DND-41 (cell line): Measurements from ENCODE around the gene RNF144B.
"Not testable (repeated sequence)": the region's sequence is repeated elsewhere in the genome, so short reads cannot be mapped to it uniquely, and the experiment has no call there.

Source experiments
- ATAC-seq: fragments of 200-7000 bp; cut with Tn5 transposase; 3 replicates; pipeline ENCODE4 v1.9.1; 2021; ENCODE audit warnings: low read depth; ENCODE audit not compliant: insufficient read depth
- DNase-seq: peaks from one replicate; pipeline ENCODE4 v3.0.0-alpha.2; 2020
- H2AFZ ChIP-seq: 2 replicates; pipeline ENCODE4 v1.6.0; 2012; ENCODE audit warnings: low read depth, low read length
- H3K27ac ChIP-seq: 2 replicates; pipeline ENCODE4 v1.5.1; 2012; ENCODE audit warnings: low read length, inconsistent platforms
- H3K27me3 ChIP-seq: fragments of 200-600 bp; sonication (generic); 2 replicates; pipeline ENCODE4 v1.6.0; 2012; ENCODE audit warnings: low read length, mild to moderate bottlenecking, inconsistent platforms; ENCODE audit not compliant: insufficient read depth, poor library complexity
- H3K36me3 ChIP-seq: 2 replicates; pipeline ENCODE4 v1.5.1; 2012; ENCODE audit warnings: low read length, inconsistent platforms; ENCODE audit not compliant: insufficient read depth
- H3K4me1 ChIP-seq: 2 replicates; pipeline ENCODE4 v1.5.1; 2012; ENCODE audit warnings: mild to moderate bottlenecking, low read length; ENCODE audit not compliant: insufficient read depth
- H3K4me2 ChIP-seq: 2 replicates; pipeline ENCODE4 v1.6.0; 2012; ENCODE audit warnings: mild to moderate bottlenecking, moderate library complexity, low read length, inconsistent platforms; ENCODE audit not compliant: insufficient read depth
- H3K4me3 ChIP-seq, 2 experiments: fragments of 200-600 bp in 1 of 2; shearing (Covaris generic) in 1 of 2; 2 replicates each; pipeline ENCODE4 v1.5.1; 2012 to 2016; ENCODE audit warnings: inconsistent platforms in 2 of 2, low read length in 2 of 2, mild to moderate bottlenecking in 2 of 2, low read depth in 1 of 2, moderate library complexity in 1 of 2
- H3K79me2 ChIP-seq: 2 replicates; pipeline ENCODE4 v1.6.0; 2012; ENCODE audit warnings: low read length, inconsistent platforms; ENCODE audit not compliant: insufficient read depth
- H3K9ac ChIP-seq: 2 replicates; pipeline ENCODE4 v1.6.0; 2012; ENCODE audit warnings: low read depth, mild to moderate bottlenecking, inconsistent platforms, low read length, moderate library complexity
- H3K9me3 ChIP-seq: 2 replicates; pipeline ENCODE4 v1.5.1; 2012; ENCODE audit warnings: low read length, moderate library complexity, mild to moderate bottlenecking, inconsistent platforms; ENCODE audit not compliant: insufficient read depth, severe bottlenecking
- H4K20me1 ChIP-seq: 2 replicates; pipeline ENCODE4 v1.6.0; 2012; ENCODE audit warnings: low read length; ENCODE audit not compliant: insufficient read depth
- EZH2 ChIP-seq: IDR thresholded peaks from 3 replicates; pipeline ENCODE4 v1.6.1; 2012; ENCODE audit warnings: borderline replicate concordance, low read depth, mild to moderate bottlenecking, moderate library complexity, low read length, inconsistent platforms; ENCODE audit not compliant: severe bottlenecking
- TF ChIP-seq, protein P1 (sequence below): IDR thresholded peaks from 2 replicates; pipeline ENCODE4 v1.5.1; 2012; ENCODE audit warnings: borderline replicate concordance, low read length, moderate library complexity, mild to moderate bottlenecking; ENCODE audit not compliant: poor library complexity, severe bottlenecking; ENCODE audit errors: extremely low read depth

RNF144B gene

DNA sequence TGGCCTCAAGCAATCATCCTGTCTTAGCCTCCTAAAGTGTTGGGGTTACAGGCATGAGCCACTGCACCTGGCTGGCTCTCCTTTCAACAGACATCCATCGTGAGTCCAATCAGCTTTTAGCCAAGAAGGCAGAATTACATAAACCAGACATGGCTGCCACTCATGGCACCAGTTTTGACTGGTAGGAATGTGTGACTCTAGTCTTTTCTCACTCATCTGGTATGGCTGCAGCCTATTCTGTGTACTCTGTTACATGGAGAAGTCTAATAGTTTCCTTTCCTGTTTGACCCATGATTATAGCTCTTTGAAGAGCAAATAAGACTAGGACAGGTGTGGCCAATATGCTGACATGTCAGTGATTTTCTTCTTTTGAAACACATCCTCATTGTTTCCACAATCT is 27.0 kb upstream of the RNF144B start:
- ATAC-seq: no peak
- no peaks in the 10 kb centered on the region for H3K4me1 ChIP-seq
- no peak for DNase-seq
- H3K79me2 ChIP-seq: no peaks in the 10 kb centered on the region
- no peaks in the 10 kb centered on the region for H3K27me3 ChIP-seq
- H3K4me2 ChIP-seq: no peak overlapping the region
- no peaks in the 10 kb centered on the region for H3K36me3 ChIP-seq
- no peaks in the 10 kb centered on the region for H4K20me1 ChIP-seq
- H3K9ac ChIP-seq: no peak overlapping the region
- no peak overlapping the region for H3K4me3 ChIP-seq
- TF ChIP-seq, protein P1, sequence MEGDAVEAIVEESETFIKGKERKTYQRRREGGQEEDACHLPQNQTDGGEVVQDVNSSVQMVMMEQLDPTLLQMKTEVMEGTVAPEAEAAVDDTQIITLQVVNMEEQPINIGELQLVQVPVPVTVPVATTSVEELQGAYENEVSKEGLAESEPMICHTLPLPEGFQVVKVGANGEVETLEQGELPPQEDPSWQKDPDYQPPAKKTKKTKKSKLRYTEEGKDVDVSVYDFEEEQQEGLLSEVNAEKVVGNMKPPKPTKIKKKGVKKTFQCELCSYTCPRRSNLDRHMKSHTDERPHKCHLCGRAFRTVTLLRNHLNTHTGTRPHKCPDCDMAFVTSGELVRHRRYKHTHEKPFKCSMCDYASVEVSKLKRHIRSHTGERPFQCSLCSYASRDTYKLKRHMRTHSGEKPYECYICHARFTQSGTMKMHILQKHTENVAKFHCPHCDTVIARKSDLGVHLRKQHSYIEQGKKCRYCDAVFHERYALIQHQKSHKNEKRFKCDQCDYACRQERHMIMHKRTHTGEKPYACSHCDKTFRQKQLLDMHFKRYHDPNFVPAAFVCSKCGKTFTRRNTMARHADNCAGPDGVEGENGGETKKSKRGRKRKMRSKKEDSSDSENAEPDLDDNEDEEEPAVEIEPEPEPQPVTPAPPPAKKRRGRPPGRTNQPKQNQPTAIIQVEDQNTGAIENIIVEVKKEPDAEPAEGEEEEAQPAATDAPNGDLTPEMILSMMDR: no peak
- no peak for TF ChIP-seq EZH2
- H2AFZ ChIP-seq: no peak overlapping the region
- no peak overlapping the region for H3K27ac ChIP-seq
- H3K9me3 ChIP-seq: no peaks in the 10 kb centered on the region

DNA sequence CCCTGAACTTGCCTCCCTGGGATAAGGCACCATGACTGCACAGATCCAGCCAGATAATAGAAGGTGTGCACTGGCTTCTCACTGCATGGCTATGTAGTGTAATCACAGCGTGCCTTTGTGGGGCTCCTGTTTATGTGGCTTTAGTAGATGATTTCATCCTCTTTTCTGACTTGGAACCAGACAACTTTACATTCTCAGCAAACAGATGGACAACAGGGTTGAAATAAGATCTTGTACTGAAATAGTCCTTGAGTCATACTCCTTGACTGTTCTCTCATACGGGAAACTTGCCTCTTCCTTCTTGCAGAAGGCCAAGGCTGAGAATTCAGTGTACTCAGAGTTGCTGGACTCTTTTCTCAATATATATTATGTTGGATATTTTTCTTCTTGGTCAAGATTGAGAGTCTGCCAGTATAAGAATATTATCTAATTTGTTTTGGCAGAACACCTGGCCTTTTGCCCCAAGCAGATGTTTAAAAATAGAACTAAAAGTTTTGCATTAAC is 25.0 kb upstream of the RNF144B start:
- H3K27ac ChIP-seq: no peak overlapping the region
- H3K79me2 ChIP-seq: no peaks in the 10 kb centered on the region
- H3K4me3 ChIP-seq: no peak overlapping the region
- no peak overlapping the region for H2AFZ ChIP-seq
- H3K9me3 ChIP-seq: no peaks in the 10 kb centered on the region
- no peaks in the 10 kb centered on the region for H3K4me1 ChIP-seq
- no peak overlapping the region for H3K4me2 ChIP-seq
- DNase-seq (no peak), ATAC-seq (no peak)
- no peaks in the 10 kb centered on the region for H4K20me1 ChIP-seq
- H3K9ac ChIP-seq: no peak overlapping the region
- TF ChIP-seq EZH2: no peak
- TF ChIP-seq, protein P1: no peak
- no peaks in the 10 kb centered on the region for H3K36me3 ChIP-seq
- no peaks in the 10 kb centered on the region for H3K27me3 ChIP-seq

DNA sequence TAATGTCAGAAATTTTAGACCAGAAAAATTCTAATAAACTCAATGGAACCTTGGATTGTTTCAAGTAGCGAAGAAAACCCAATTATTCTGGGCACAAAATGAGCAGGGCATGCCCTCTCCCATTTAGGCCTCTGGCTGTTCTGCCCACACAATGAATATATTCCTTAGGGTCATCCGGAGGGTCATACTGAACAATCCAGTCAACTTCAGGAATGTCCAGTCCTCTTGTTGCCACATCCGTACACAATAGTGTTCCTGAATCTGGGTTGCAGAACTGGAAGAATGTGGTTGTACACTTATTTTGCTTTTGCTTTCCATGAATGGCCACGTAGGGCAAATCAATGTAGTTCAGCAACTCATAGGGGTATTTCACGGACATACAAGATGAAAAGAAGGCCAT is 23.4 kb upstream of the RNF144B start:
- Histone ChIP-seq H3K4me3 (no peak overlapping the region), H3K9ac (no peak overlapping the region), H3K36me3 (no peaks in the 10 kb centered on the region), H2AFZ (no peak overlapping the region), H3K27me3 (no peaks in the 10 kb centered on the region), H3K4me2 (no peak overlapping the region), H3K4me1 (no peaks in the 10 kb centered on the region), H3K79me2 (no peaks in the 10 kb centered on the region), H3K27ac (no peak overlapping the region), H3K9me3 (no peaks in the 10 kb centered on the region), H4K20me1 (no peaks in the 10 kb centered on the region)
- no peak for TF ChIP-seq EZH2
- TF ChIP-seq, protein P1: no peak
- DNase-seq (no peak), ATAC-seq (no peak)

DNA sequence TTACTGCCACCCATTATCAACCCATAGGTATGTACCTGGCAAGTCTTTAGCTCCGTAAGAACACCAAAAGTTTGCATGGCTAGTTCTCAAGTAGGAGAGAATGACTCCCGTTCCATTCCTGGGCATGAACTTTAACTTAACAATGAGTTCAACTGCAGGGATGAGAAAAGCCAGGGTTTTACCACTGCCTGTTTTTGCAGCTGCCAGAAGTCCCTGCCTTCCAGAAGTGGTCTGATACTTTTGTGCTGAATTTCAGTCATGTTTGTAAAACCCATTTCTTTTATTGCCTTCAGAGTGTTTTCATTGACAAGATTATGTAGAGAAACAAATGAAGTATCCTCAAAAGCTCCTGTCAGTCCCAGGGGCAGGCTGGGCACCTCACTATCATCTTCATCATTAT is 22.6 kb upstream of the RNF144B start:
- DNase-seq, H3K27ac ChIP-seq, ATAC-seq, H3K4me1 ChIP-seq, H3K9me3 ChIP-seq, H3K27me3 ChIP-seq, H3K36me3 ChIP-seq, H3K9ac ChIP-seq, H3K4me3 ChIP-seq, H3K79me2 ChIP-seq, H4K20me1 ChIP-seq, H2AFZ ChIP-seq, H3K4me2 ChIP-seq: not testable (repeated sequence)
